Transverse colon (tissue), 4 donors: ENCODE measurements around the gene PTPRG. TPM values are rescaled to one million over a fixed set of nuclear protein-coding genes. Genes with fewer than 3 reads are reported as not detected.

Source experiments
- DNase-seq: peaks from one replicate; pipeline ENCODE4 v3.0.0-alpha.2; 2019
- H3K27ac ChIP-seq, 4 donors: fragments of 200-600 bp; sonication (generic); 2 replicates each; pipeline ENCODE4 v1.5.1; 2016 to 2018; ENCODE audit warnings: inconsistent platforms in 4 of 4
- H3K27me3 ChIP-seq: fragments of 200-600 bp; sonication (generic); 2 replicates; pipeline ENCODE4 v1.5.1; 2017; ENCODE audit warnings: inconsistent platforms
- H3K36me3 ChIP-seq, 4 donors: fragments of 200-600 bp; sonication (generic); 2 replicates each; pipeline ENCODE4 v1.5.1; 2017 to 2019; ENCODE audit warnings: inconsistent platforms in 4 of 4
- H3K4me1 ChIP-seq, 4 donors: fragments of 200-600 bp; sonication (generic); 2 replicates each; pipeline ENCODE4 v1.5.1; 2017 to 2020; ENCODE audit warnings: inconsistent platforms in 4 of 4
- H3K4me3 ChIP-seq, 4 donors: fragments of 200-600 bp; sonication (generic); 1 replicate in 1 of 4; 2 replicates in 3 of 4; pipeline versions ENCODE4 v1.5.1 to v1.6.1; 2017 to 2019; ENCODE audit warnings: inconsistent platforms in 4 of 4
- H3K9me3 ChIP-seq, 2 donors: fragments of 200-600 bp; sonication (generic); 2 replicates each; pipeline ENCODE4 v1.5.1; 2017 to 2019; ENCODE audit warnings: inconsistent platforms in 2 of 2
- CTCF ChIP-seq, 5 experiments: fragments of 200-600 bp in 3 of 5; fragments of 450-650 bp in 2 of 5; sonication (generic) in 3 of 5; IDR thresholded peaks; 1 replicate in 2 of 5; 2 replicates in 3 of 5; pipeline ENCODE4 v1.5.1; 2016 to 2017; ENCODE audit warnings: antibody characterized with exemption in 5 of 5, inconsistent platforms in 3 of 5, mild to moderate bottlenecking in 2 of 5, moderate library complexity in 1 of 5
- EP300 ChIP-seq: sonication (generic); formaldehyde crosslinking; IDR thresholded peaks from one replicate; pipeline ENCODE4 v1.6.1; 2017; ENCODE audit warnings: antibody characterized with exemption, low read depth
- POLR2A ChIP-seq: fragments of 450-650 bp; IDR thresholded peaks from one replicate; pipeline ENCODE4 v1.6.1; 2016; ENCODE audit warnings: antibody characterized with exemption, mild to moderate bottlenecking, moderate library complexity
- POLR2AphosphoS5 ChIP-seq, 3 donors: sonication (generic); formaldehyde crosslinking; IDR thresholded peaks; one replicate each; pipeline ENCODE4 v1.6.1; 2016; ENCODE audit warnings: antibody characterized with exemption in 3 of 3
- WGBS, 2 donors: methylation state at CpG; one replicate each; pipeline ENCODE4 v1.1.5; 2018; ENCODE audit warnings: low coverage in 1 of 2; 5-methylcytosine and 5-hydroxymethylcytosine counted together
- in situ Hi-C, 4 donors: fragments of 200-750 bp; cut with MboI; loops; one replicate each; pipeline versions ENCODE4 v1.15.0 to v1.15.1; 2017; ENCODE audit warnings: low sequenced_read_pairs in 3 of 4, low pct_ligation_motif_present in 1 of 4, low pct_unique_long_range_greater_than_20kb in 1 of 4
- intact Hi-C: fragments of 100-400 bp; cut with DNase I; formaldehyde crosslinking; loops from one replicate; pipeline ENCODE4 v1.15.1; 2023; ENCODE audit warnings: low total_unique reads
- total RNA-seq, 4 donors: library from RNA; depleted of rRNA; stranded (reverse); fragments of >200 nt; gene quantifications; one replicate each; pipeline ENCODE4 v1.1.0, GENCODE V29; 2016

PTPRG gene
- total RNA-seq, 4 donors from 2014 or later: 29.2 to 83.4 (median 41.6) TPM

- H3K27me3 ChIP-seq: no peaks in the 10 kb centered on the region
- no peaks in the 10 kb centered on the region for H3K36me3 ChIP-seq
- 62 to 73% methylated on average over 3 of the region's 3 CpGs for WGBS, 2 donors
- H3K27ac ChIP-seq: no peak overlapping the region
- no peaks in the 10 kb centered on the region for H3K9me3 ChIP-seq
- H3K4me3 ChIP-seq: no peak overlapping the region
- no peak for DNase-seq
- no peaks in the 10 kb centered on the region for H3K4me1 ChIP-seq
- intact Hi-C loops: no loop called here
- TF ChIP-seq POLR2A: no peak
- TF ChIP-seq EP300: no peak
- TF ChIP-seq CTCF (IDR thresholded peaks at IDR 0.05): no peak
- no peak for TF ChIP-seq POLR2AphosphoS5 (IDR thresholded peaks at IDR 0.05)
- in situ Hi-C loops: no loop called here
Observed at GRCh38 chr3:62117903-62118548, 556.7 kb downstream of the PTPRG start.

GRCh38 chr3:62119139-62119538, 557.8 kb downstream of the PTPRG start:
- Histone ChIP-seq H3K27me3 (no peaks in the 10 kb centered on the region), H3K9me3 (no peaks in the 10 kb centered on the region), H3K27ac (no peak overlapping the region), H3K36me3 (no peaks in the 10 kb centered on the region), H3K4me3 (no peak overlapping the region), H3K4me1 (no peaks in the 10 kb centered on the region)
- intact Hi-C loops (no loop called here), in situ Hi-C loops (no loop called here)
- WGBS, 2 donors: 90 to 100% methylated on average over 3 to 4 of the region's 4 CpGs
- DNase-seq: no peak
- TF ChIP-seq CTCF (IDR thresholded peaks at IDR 0.05) (no peak), POLR2AphosphoS5 (IDR thresholded peaks at IDR 0.05) (no peak), POLR2A (no peak), EP300 (no peak)

- H3K4me1 ChIP-seq: no peaks in the 10 kb centered on the region
- H3K36me3 ChIP-seq: no peaks in the 10 kb centered on the region
- in situ Hi-C loops (no loop called here), intact Hi-C loops (loop anchor here (10.0 kb wide), 1 partner anchor 68 kb away; no protein-coding TSS in a partner anchor)
- 0 to 66% methylated on average over 1 to 4 of the region's 4 CpGs for WGBS, 2 donors
- no peaks in the 10 kb centered on the region for H3K27me3 ChIP-seq
- no peak for TF ChIP-seq CTCF (IDR thresholded peaks at IDR 0.05)
- no peak for TF ChIP-seq POLR2A
- TF ChIP-seq POLR2AphosphoS5 (IDR thresholded peaks at IDR 0.05): no peak
- TF ChIP-seq EP300: no peak
- no peaks in the 10 kb centered on the region for H3K9me3 ChIP-seq
- H3K4me3 ChIP-seq: no peak overlapping the region
- no peak for DNase-seq
- H3K27ac ChIP-seq: no peak overlapping the region
Observed at GRCh38 chr3:62122819-62123218, 561.4 kb downstream of the PTPRG start.

- H3K4me1 ChIP-seq: no peaks in the 10 kb centered on the region
- in situ Hi-C loops: no loop called here
- TF ChIP-seq POLR2AphosphoS5 (IDR thresholded peaks at IDR 0.05): no peak
- no peak for TF ChIP-seq EP300
- TF ChIP-seq CTCF (IDR thresholded peaks at IDR 0.05): no peak
- no peak for DNase-seq
- intact Hi-C loops: loop anchor here (10.0 kb wide), 1 partner anchor 71 kb away; no protein-coding TSS in a partner anchor
- no peak overlapping the region for H3K27ac ChIP-seq
- H3K4me3 ChIP-seq: no peak overlapping the region
- H3K27me3 ChIP-seq: no peaks in the 10 kb centered on the region
- H3K9me3 ChIP-seq: no peaks in the 10 kb centered on the region
- no peaks in the 10 kb centered on the region for H3K36me3 ChIP-seq
- 84 to 100% methylated on average over 2 to 4 of the region's 4 CpGs for WGBS, 2 donors
Observed at GRCh38 chr3:62125380-62125779, 564.0 kb downstream of the PTPRG start.
